HepG2 (cell line): ENCODE measurements around the gene ZNF207. TPM values are rescaled to one million over a fixed set of nuclear protein-coding genes. Genes with fewer than 3 reads are reported as not detected.

Experiments used
- ATAC-seq: fragments of 200-7000 bp; cut with Tn5 transposase; 3 replicates; pipeline ENCODE4 v1.9.1; 2020; ENCODE audit warnings: mild to moderate bottlenecking, moderate library complexity
- BruUV-seq: library from RNA; stranded (reverse); fragments of 400-500 nt; replicated peaks from 2 replicates; lab custom pipeline; 2021; lab: Mats Ljungman, UMichigan
- CTCF ChIA-PET: fragments of 300-600 bp; formaldehyde crosslinking; extraction: SDS; loops from one replicate; lab custom pipeline; 2021; ENCODE audit warnings: low total read pairs, inconsistent platforms, low intra/inter-chr PET ratio; lab: Yijun Ruan, JAX
- POLR2A ChIA-PET: fragments of 350-600 bp; sonication (Branson Sonifier 250); formaldehyde crosslinking; loops from one replicate; lab custom pipeline; 2020; ENCODE audit warnings: antibody characterized with exemption, inconsistent platforms; lab: Yijun Ruan, JAX
- DNase-seq: peaks from one replicate; pipeline ENCODE4 v3.0.0-alpha.2; 2015; ENCODE audit warnings: low spot score
- FAIRE-seq: peaks from 3 replicates; lab custom pipeline; 2011; peaks lifted over from hg19 to GRCh38; lab: Jason Lieb, UNC
- H2AFZ ChIP-seq: one replicate; pipeline ENCODE4 v1.6.1; 2011; ENCODE audit warnings: low read length, inconsistent platforms
- H3K27ac ChIP-seq: fragments of 300-600 bp; 3 replicates; pipeline ENCODE4 v1.8.0; 2011; ENCODE audit warnings: mixed run types, mild to moderate bottlenecking, mixed read lengths, low read length, inconsistent platforms; ENCODE audit not compliant: insufficient read depth; ENCODE audit errors: extremely low read length
- H3K27me3 ChIP-seq, 2 experiments: fragments of 200-600 bp in 1 of 2; 2 replicates in 1 of 2; 3 replicates in 1 of 2; pipeline versions ENCODE4 v1.6.0 to v1.8.0; 2011; ENCODE audit warnings: low read length in 2 of 2, mild to moderate bottlenecking in 2 of 2, moderate library complexity in 2 of 2, inconsistent platforms in 1 of 2; ENCODE audit not compliant: insufficient read depth in 2 of 2, control insufficient read depth in 1 of 2
- H3K36me3 ChIP-seq, 2 experiments: fragments of 200-600 bp in 1 of 2; replicated peaks in 1 of 2; 2 replicates in 1 of 2; 3 replicates in 1 of 2; pipeline versions ENCODE4 v1.5.1 to v1.8.0; 2011; ENCODE audit warnings: low read length in 2 of 2, inconsistent platforms in 1 of 2; ENCODE audit not compliant: insufficient read depth in 2 of 2, control insufficient read depth in 1 of 2
- H3K4me1 ChIP-seq: 2 replicates; pipeline ENCODE4 v1.5.1; 2012; ENCODE audit warnings: low read length, inconsistent platforms; ENCODE audit not compliant: insufficient read depth
- H3K4me2 ChIP-seq: 2 replicates; pipeline ENCODE4 v1.6.0; 2011; ENCODE audit warnings: low read depth, low read length, inconsistent platforms
- H3K4me3 ChIP-seq, 3 experiments: fragments of 200-600 bp in 1 of 3; sonication (generic), shearing (Covaris generic) in 1 of 3; replicated peaks in 1 of 3; 2 replicates each; pipeline ENCODE4 v1.5.1; 2011 to 2016; ENCODE audit warnings: low read length in 3 of 3, inconsistent platforms in 2 of 3, low read depth in 2 of 3, mild to moderate bottlenecking in 2 of 3, control low read depth in 1 of 3, mixed read lengths in 1 of 3; ENCODE audit not compliant: insufficient read depth in 1 of 3
- H3K79me2 ChIP-seq: one replicate; pipeline ENCODE4 v1.6.1; 2011; ENCODE audit warnings: low read length, inconsistent platforms; ENCODE audit not compliant: insufficient read depth
- H3K9ac ChIP-seq: 2 replicates; pipeline ENCODE4 v1.6.0; 2011; ENCODE audit warnings: mild to moderate bottlenecking, low read depth, low read length, inconsistent platforms; ENCODE audit not compliant: insufficient read depth
- H3K9me3 ChIP-seq: 2 replicates; pipeline ENCODE4 v1.5.1; 2012; ENCODE audit warnings: mild to moderate bottlenecking, low read length
- H4K20me1 ChIP-seq: 2 replicates; pipeline ENCODE4 v1.6.0; 2011; ENCODE audit warnings: inconsistent platforms, mild to moderate bottlenecking, low read length, moderate library complexity; ENCODE audit not compliant: insufficient read depth
- HNF4A ChIP-seq: sonication (generic); formaldehyde crosslinking; IDR thresholded peaks from 2 replicates; pipeline ENCODE4 v1.4.0; 2020; ENCODE audit warnings: missing genetic modification reagents
- KDM3A ChIP-seq: IDR thresholded peaks from 2 replicates; pipeline ENCODE4 v1.6.1; 2018; ENCODE audit warnings: low read depth, missing compliant biosample characterization
- MYC ChIP-seq: sonication (generic); formaldehyde crosslinking; IDR thresholded peaks from 2 replicates; pipeline ENCODE4 v1.9.0; 2021; ENCODE audit warnings: missing genetic modification reagents, borderline replicate concordance
- MZF1 ChIP-seq: sonication (generic); formaldehyde crosslinking; IDR thresholded peaks from 2 replicates; pipeline ENCODE4 v1.8.1; 2023; ENCODE audit warnings: mild to moderate bottlenecking, missing genetic modification reagents, borderline replicate concordance
- POLR2AphosphoS2 ChIP-seq: IDR thresholded peaks from 2 replicates; pipeline ENCODE4 v1.6.1; 2011; ENCODE audit warnings: low read depth, low read length, improper control_type of control experiment
- RBM39 ChIP-seq: fragments of 200-400 bp; formaldehyde crosslinking; IDR thresholded peaks from one replicate; pipeline ENCODE4 v1.6.1; 2018; ENCODE audit warnings: antibody characterized with exemption, mild to moderate bottlenecking, low read depth, low read length; ENCODE audit not compliant: poor library complexity, severe bottlenecking
- SOX6 ChIP-seq, 2 experiments: fragments of 450-650 bp in 1 of 2; sonication (generic) in 1 of 2; formaldehyde crosslinking in 1 of 2; IDR thresholded peaks; 2 replicates each; pipeline versions ENCODE4 v1.4.0 to v1.6.1; 2017 to 2020; ENCODE audit warnings: antibody characterized with exemption in 1 of 2, mild to moderate bottlenecking in 1 of 2, missing genetic modification reagents in 1 of 2
- YEATS4 ChIP-seq: sonication (generic); formaldehyde crosslinking; IDR thresholded peaks from 2 replicates; pipeline ENCODE4 v1.4.0; 2020; ENCODE audit warnings: missing genetic modification reagents, borderline replicate concordance
- ZNF234 ChIP-seq: sonication (generic); formaldehyde crosslinking; conservative IDR thresholded peaks from 2 replicates; pipeline ENCODE4 v1.5.1; 2020; ENCODE audit warnings: mild to moderate bottlenecking, missing genetic modification reagents
- WGBS: methylation state at CpG from one replicate; pipeline ENCODE4 v1.1.6; 2017; ENCODE audit warnings: low lambda C conversion rate; 5-methylcytosine and 5-hydroxymethylcytosine counted together
- in situ Hi-C: cut with HindIII; loops from 2 replicates; pipeline ENCODE4 v1.10.0; 2017; ENCODE audit warnings: low pct_unique_long_range_greater_than_20kb; ENCODE audit not compliant: extremely low pct_ligation_motif_present
- intact Hi-C: fragments of 100-400 bp; cut with micrococcal nuclease; formaldehyde crosslinking; loops from one replicate; pipeline ENCODE4 v1.10.0; 2022; ENCODE audit not compliant: unreplicated experiment
- polyA plus RNA-seq, 8 experiments: library from polyadenylated mRNA; depleted of rRNA in 3 of 8; stranded (reverse) in 7 of 8; unstranded in 1 of 8; fragments of >200 nt; fragmentation: Illumina TruSeq in 4 of 8; extraction: Trizol in 4 of 8; gene quantifications; 2 replicates each; pipeline versions ENCODE4 v1.2.1 to v1.2.3, GENCODE V29; 2011 to 2016; ENCODE audit warnings: low read depth in 4 of 8, missing spikeins in 1 of 8, mixed read lengths in 1 of 8; ENCODE audit not compliant: insufficient read depth in 1 of 8
- total RNA-seq, 5 experiments: library from RNA; depleted of rRNA; stranded (reverse); fragments of >200 nt; fragmentation: Illumina TruSeq; extraction: Trizol; gene quantifications; 2 replicates each; pipeline ENCODE4 v1.2.3, GENCODE V29; 2016; ENCODE audit warnings: low read depth in 1 of 5
- TF ChIP-seq, protein P1 (sequence below): sonication (generic); formaldehyde crosslinking; IDR thresholded peaks from 2 replicates; pipeline ENCODE4 v1.5.1; 2020; ENCODE audit warnings: missing genetic modification reagents, mild to moderate bottlenecking, borderline replicate concordance
- TF ChIP-seq, protein P2 (sequence below): sonication (generic); formaldehyde crosslinking; IDR thresholded peaks from 2 replicates; pipeline ENCODE4 v1.4.0; 2020; ENCODE audit warnings: missing genetic modification reagents

The ZNF207 gene
- total and polyA plus RNA-seq, 2 of the 13 experiments (the other 11 are each of a cell fraction or from before 2014, with no cell fraction given) = 150 to 164 TPM

DNA sequence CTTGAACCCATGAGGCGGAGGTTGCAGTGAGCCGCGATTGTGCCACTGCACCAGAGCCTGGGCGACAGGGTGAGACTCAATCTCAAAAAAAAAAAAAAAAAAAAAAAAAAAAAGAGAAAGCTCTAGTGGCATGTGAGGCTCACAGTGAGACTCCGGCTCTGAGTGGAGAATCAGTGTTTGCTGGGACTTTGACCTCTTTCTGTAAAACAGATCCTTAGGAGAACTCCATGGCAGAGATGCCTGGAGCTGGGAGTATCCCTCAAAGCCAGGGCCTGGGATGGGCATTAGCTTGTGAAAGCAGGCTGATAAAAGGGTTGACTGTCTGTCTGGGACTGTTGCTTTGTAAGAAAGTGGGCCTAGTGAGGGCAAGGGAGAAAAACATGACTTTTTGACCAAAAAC is 46.4 kb downstream of the ZNF207 start:
- Histone ChIP-seq H3K9ac (no peak overlapping the region), H3K79me2 (no peaks in the 10 kb centered on the region), H3K4me3 (no peak overlapping the region), H2AFZ (no peak overlapping the region), H3K36me3 (no peaks in the 10 kb centered on the region), H3K27me3 (no peaks in the 10 kb centered on the region), H3K4me1 (peaks cover 17% of the 10 kb centered on the region), H3K27ac (no peak overlapping the region), H3K4me2 (no peak overlapping the region), H4K20me1 (no peaks in the 10 kb centered on the region), H3K9me3 (no peaks in the 10 kb centered on the region)
- WGBS = 78% methylated on average over 5 of the region's 5 CpGs
- FAIRE-seq = peak; percentile 55
- in situ Hi-C loops (no loop called here), intact Hi-C loops (no loop called here)
- no peak for DNase-seq
- ChIA-PET CTCF (no interaction called here), POLR2A (no interaction called here)
- no TSS peak for BruUV-seq
- ATAC-seq = peak; percentile 23; the same call in 2 of the 3 replicates
- TF ChIP-seq HNF4A (CRISPR knock-in tag) (peak; percentile 39; the same call in 1 of the 2 replicates), RBM39 (no peak)

DNA sequence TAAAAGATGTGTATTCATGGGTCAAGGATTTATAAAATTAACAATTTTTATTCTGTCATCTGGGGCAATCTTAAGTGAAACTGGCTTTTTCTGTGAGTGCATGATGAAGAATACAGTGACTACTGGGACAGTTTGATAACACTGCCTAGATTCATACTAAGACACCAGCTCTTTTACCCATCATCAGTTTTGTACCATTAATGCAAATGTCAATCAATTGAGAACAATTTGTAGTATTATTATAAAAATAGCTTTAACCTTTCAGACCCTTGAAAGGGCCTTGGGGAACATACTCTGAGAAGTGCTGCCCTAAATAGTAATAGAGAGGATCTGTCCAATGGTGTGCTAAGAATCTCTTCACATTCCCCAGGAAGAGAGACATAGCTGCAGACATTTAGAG is 49.0 kb downstream of the ZNF207 start:
- CTCF ChIA-PET = no interaction called here
- TSS peak; percentile 23 for BruUV-seq
- TF ChIP-seq ZNF234 (no peak), KDM3A (CRISPR knock-in tag) (no peak), SOX6 (IDR thresholded peaks at IDR 0.05) (no peak), SOX6 (CRISPR knock-in tag; IDR thresholded peaks at IDR 0.05) (no peak), POLR2AphosphoS2 (no peak), MYC (no peak), MZF1 (no peak), YEATS4 (CRISPR knock-in tag) (no peak)
- TF ChIP-seq, protein P1, sequence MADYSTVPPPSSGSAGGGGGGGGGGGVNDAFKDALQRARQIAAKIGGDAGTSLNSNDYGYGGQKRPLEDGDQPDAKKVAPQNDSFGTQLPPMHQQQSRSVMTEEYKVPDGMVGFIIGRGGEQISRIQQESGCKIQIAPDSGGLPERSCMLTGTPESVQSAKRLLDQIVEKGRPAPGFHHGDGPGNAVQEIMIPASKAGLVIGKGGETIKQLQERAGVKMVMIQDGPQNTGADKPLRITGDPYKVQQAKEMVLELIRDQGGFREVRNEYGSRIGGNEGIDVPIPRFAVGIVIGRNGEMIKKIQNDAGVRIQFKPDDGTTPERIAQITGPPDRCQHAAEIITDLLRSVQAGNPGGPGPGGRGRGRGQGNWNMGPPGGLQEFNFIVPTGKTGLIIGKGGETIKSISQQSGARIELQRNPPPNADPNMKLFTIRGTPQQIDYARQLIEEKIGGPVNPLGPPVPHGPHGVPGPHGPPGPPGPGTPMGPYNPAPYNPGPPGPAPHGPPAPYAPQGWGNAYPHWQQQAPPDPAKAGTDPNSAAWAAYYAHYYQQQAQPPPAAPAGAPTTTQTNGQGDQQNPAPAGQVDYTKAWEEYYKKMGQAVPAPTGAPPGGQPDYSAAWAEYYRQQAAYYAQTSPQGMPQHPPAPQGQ (CRISPR knock-in tag) = no peak
- TF ChIP-seq, protein P2, sequence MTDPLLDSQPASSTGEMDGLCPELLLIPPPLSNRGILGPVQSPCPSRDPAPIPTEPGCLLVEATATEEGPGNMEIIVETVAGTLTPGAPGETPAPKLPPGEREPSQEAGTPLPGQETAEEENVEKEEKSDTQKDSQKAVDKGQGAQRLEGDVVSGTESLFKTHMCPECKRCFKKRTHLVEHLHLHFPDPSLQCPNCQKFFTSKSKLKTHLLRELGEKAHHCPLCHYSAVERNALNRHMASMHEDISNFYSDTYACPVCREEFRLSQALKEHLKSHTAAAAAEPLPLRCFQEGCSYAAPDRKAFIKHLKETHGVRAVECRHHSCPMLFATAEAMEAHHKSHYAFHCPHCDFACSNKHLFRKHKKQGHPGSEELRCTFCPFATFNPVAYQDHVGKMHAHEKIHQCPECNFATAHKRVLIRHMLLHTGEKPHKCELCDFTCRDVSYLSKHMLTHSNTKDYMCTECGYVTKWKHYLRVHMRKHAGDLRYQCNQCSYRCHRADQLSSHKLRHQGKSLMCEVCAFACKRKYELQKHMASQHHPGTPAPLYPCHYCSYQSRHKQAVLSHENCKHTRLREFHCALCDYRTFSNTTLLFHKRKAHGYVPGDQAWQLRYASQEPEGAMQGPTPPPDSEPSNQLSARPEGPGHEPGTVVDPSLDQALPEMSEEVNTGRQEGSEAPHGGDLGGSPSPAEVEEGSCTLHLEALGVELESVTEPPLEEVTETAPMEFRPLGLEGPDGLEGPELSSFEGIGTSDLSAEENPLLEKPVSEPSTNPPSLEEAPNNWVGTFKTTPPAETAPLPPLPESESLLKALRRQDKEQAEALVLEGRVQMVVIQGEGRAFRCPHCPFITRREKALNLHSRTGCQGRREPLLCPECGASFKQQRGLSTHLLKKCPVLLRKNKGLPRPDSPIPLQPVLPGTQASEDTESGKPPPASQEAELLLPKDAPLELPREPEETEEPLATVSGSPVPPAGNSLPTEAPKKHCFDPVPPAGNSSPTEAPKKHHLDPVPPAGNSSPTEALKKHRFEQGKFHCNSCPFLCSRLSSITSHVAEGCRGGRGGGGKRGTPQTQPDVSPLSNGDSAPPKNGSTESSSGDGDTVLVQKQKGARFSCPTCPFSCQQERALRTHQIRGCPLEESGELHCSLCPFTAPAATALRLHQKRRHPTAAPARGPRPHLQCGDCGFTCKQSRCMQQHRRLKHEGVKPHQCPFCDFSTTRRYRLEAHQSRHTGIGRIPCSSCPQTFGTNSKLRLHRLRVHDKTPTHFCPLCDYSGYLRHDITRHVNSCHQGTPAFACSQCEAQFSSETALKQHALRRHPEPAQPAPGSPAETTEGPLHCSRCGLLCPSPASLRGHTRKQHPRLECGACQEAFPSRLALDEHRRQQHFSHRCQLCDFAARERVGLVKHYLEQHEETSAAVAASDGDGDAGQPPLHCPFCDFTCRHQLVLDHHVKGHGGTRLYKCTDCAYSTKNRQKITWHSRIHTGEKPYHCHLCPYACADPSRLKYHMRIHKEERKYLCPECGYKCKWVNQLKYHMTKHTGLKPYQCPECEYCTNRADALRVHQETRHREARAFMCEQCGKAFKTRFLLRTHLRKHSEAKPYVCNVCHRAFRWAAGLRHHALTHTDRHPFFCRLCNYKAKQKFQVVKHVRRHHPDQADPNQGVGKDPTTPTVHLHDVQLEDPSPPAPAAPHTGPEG = no peak

More for the DNA sequence above, 49.0 kb downstream of the ZNF207 start:
- Histone ChIP-seq H3K27ac (no peak overlapping the region), H3K9me3 (no peaks in the 10 kb centered on the region), H4K20me1 (no peaks in the 10 kb centered on the region), H3K79me2 (no peaks in the 10 kb centered on the region), H3K9ac (no peak overlapping the region), H3K4me2 (no peak overlapping the region), H3K4me3 (no peak overlapping the region), H2AFZ (no peak overlapping the region), H3K27me3 (no peaks in the 10 kb centered on the region), H3K4me1 (peaks cover 17% of the 10 kb centered on the region), H3K36me3 (no peaks in the 10 kb centered on the region)
- intact Hi-C loops (no loop called here), in situ Hi-C loops (no loop called here)
- ATAC-seq (no peak), DNase-seq (no peak), FAIRE-seq (no peak)
- POLR2A ChIA-PET = interaction anchor here (1.6 kb wide), 1 partner anchor 45 kb away, joined by 3 read pairs; the partner anchor contains the start of gene PSMD11
